ENCODE results near the gene ATP2B3. TPM values are rescaled to one million over a fixed set of nuclear protein-coding genes. Genes with fewer than 3 reads are reported as not detected.

The ATP2B3 gene
- total RNA-seq, 1 experiment from 2014 or later = 0.35 TPM

DNA sequence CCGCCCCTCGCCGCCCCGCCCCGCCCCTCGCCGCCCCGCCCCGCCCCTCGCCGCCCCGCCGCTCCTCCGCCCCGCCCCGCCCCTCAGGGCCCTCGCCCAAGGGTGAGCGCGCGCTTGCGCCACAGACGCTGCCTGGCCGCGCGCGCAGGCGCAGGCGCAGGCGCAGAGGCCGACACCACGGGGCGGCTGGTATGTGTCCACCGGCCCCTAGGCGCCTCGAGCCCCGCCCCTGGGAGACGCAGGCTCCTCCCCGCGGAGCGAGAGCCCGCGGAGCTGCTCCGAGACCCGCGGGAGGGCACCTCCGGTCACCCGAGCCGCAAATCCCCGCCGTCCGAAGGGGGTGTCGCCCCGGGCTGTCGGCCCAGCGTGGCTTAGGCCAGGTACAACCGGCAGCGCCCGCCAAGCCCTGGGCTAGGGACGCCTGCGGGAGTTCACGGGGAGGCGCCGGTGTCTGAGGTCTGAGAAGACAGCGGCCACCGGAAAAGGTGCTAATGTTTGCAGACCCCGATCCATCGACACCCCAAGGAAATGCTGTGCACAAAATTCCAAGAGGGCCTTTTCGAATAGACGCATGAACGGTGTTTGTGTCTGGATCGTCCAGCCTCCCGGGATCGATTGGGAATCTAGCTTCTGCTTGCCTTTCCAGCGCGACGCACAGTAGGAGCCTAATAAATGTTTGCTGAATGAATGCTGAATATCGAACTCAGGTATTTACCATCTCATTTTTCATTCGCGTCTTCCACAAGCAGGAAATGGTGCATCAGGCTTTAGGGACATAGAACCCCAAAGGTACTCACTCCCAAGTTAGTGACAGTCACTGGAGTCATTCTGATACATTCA, 82.0 kb downstream of the ATP2B3 start:
- H3K23ac ChIP-seq (ENCODE audit: insufficient read length, low read depth, low read length) = no peak overlapping the region
- H2AK5ac ChIP-seq (ENCODE audit: insufficient read length, low read length) = no peak overlapping the region
- WGBS (ENCODE audit: extremely low coverage, insufficient read length, low lambda C conversion rate) = no CpG with 5 or more reads among the region's 79 CpGs
- H3T11ph ChIP-seq (ENCODE audit: low read length) = no peak overlapping the region
- H3K23me2 ChIP-seq (ENCODE audit: insufficient read length, low read depth, low read length, poor library complexity, severe bottlenecking) = peaks cover 14% of the 10 kb centered on the region
- H2BK120ac ChIP-seq (ENCODE audit: low read depth, low read length, poor library complexity, severe bottlenecking) = no peak overlapping the region
- TF ChIP-seq, protein P1, sequence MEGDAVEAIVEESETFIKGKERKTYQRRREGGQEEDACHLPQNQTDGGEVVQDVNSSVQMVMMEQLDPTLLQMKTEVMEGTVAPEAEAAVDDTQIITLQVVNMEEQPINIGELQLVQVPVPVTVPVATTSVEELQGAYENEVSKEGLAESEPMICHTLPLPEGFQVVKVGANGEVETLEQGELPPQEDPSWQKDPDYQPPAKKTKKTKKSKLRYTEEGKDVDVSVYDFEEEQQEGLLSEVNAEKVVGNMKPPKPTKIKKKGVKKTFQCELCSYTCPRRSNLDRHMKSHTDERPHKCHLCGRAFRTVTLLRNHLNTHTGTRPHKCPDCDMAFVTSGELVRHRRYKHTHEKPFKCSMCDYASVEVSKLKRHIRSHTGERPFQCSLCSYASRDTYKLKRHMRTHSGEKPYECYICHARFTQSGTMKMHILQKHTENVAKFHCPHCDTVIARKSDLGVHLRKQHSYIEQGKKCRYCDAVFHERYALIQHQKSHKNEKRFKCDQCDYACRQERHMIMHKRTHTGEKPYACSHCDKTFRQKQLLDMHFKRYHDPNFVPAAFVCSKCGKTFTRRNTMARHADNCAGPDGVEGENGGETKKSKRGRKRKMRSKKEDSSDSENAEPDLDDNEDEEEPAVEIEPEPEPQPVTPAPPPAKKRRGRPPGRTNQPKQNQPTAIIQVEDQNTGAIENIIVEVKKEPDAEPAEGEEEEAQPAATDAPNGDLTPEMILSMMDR (conservative IDR thresholded peaks at IDR 0.05) = no peak
- no peaks in the 10 kb centered on the region for H3K27me3 ChIP-seq (ENCODE audit: insufficient read depth, low read length)
- Mint-ChIP-seq H3K27me3 (ENCODE audit: low read depth) (peaks cover 24% of the 10 kb centered on the region), H3K27ac (no peak overlapping the region), H3K4me1 (peaks cover 8 to 10% of the 10 kb centered on the region in 2 experiments), H3K4me3 (peak overlapping the region; percentile 65 to 80), H3K36me3 (ENCODE audit: insufficient read depth in 1 of 3, low read depth in 3 of 3) (peaks cover 8 to 21% (median 18%) of the 10 kb centered on the region in 3 experiments), H3K9me3 (peaks cover 76 to 80% of the 10 kb centered on the region in 2 experiments)
- H2AFZ ChIP-seq (ENCODE audit: low read length) = no peak overlapping the region
- no peak overlapping the region for H3K9ac ChIP-seq (ENCODE audit: extremely low read depth, insufficient read length, low read length)
- H3K4me1 ChIP-seq (ENCODE audit: insufficient read depth, low read length) = no peaks in the 10 kb centered on the region
- peaks cover 39% of the 10 kb centered on the region for H3K9me3 ChIP-seq (ENCODE audit: control insufficient read depth, low read depth, low read length)
- no peaks in the 10 kb centered on the region for H3K79me2 ChIP-seq (ENCODE audit: insufficient read depth, low read length)
- H3K79me1 ChIP-seq (ENCODE audit: insufficient read depth, low read depth, low read length, poor library complexity, severe bottlenecking) = no peaks in the 10 kb centered on the region
- H4K20me1 ChIP-seq (ENCODE audit: control insufficient read depth, insufficient read depth, insufficient read length) = peaks cover 2% of the 10 kb centered on the region
- no peak overlapping the region for H3K4ac ChIP-seq (ENCODE audit: low read depth, low read length)
- no peak overlapping the region for H3K27ac ChIP-seq (ENCODE audit: insufficient read length, low read depth, low read length)
- H2BK5ac ChIP-seq (ENCODE audit: insufficient read length, low read length) = no peak overlapping the region
- no peak overlapping the region for H4K91ac ChIP-seq (ENCODE audit: insufficient read length, low read depth, low read length)
- peak; percentile 80 for DNase-seq
- no peak overlapping the region for H3K56ac ChIP-seq (ENCODE audit: insufficient read length, low read depth, low read length)
- H4K5ac ChIP-seq (ENCODE audit: insufficient read length, low read depth, low read length) = no peak overlapping the region
- H2BK15ac ChIP-seq (ENCODE audit: low read depth, low read length) = no peak overlapping the region
- no peak overlapping the region for H2BK12ac ChIP-seq (ENCODE audit: insufficient read length, low read depth, low read length)
- H2BK20ac ChIP-seq (ENCODE audit: low read depth, low read length, poor library complexity, severe bottlenecking) = no peak overlapping the region
- no peak overlapping the region for H4K8ac ChIP-seq (replicated peaks; ENCODE audit: insufficient read length, low read depth, low read length)
- no peak overlapping the region for H3K18ac ChIP-seq (ENCODE audit: insufficient read length, low read depth, low read length)
- H3K14ac ChIP-seq (ENCODE audit: insufficient read depth, low read length) = no peak overlapping the region
- peak overlapping the region; percentile 89 for H3K4me2 ChIP-seq (ENCODE audit: insufficient read depth, insufficient read length, low read length)

Measured in H9 (cell line).